HG03575 (cell line): ENCODE results near the gene SMTNL2.

ENCODE experiments used
- ATAC-seq: cut with Tn5 transposase; IDR thresholded peaks from one replicate; pipeline ENCODE4 v1.9.1; 2021; ENCODE audit not compliant: unreplicated experiment, insufficient number of reproducible peaks, low FRiP score; ENCODE audit errors: extremely low read depth

Gene SMTNL2

DNA sequence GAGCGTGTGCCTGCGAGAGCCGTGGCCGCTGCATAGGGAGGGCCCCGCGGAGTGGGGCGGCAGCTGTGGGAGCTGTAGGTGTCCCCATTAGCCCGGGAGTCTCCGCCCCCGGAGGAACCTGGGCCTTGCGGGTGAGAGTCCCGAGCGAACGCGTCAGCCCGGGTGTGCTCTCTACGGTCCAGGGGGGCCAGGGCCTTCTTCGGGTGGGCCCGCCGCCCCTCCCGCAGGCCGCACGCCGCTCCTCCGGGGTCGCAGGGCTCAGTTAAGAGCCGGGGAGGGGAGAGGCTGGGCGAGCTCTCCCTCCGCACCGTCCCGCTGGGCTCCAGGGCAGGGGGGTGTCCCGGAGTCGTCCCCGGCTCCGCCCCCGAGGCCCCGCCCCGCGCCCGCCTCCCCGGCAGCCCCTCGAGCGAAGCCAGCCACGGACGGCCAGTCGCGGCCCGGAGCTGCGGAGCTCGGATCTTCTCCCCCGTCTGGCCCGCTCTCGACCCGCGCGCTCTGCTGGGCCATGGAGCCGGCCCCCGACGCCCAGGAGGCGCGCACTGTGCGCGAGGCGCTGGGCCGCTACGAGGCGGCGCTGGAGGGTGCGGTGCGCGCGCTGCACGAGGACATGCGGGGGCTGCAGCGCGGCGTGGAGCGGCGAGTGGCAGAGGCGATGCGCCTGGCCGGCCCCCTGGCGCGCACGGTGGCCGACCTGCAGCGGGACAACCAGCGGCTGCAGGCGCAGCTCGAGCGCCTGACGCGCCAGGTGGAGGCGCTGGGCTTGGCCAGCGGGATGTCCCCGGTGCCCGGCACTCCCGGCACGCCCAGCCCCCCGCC, at the start of gene SMTNL2:
Gene SMTNL2, plus strand, starts transcription at position 429 of the 816 bp plus-strand sequence. Its CDS starts 77 bp downstream, at position 506.
- no peak for ATAC-seq

GRCh38 chr17:4534928-4535666, 49.2 kb upstream of the SMTNL2 start:
- no peak for ATAC-seq

GRCh38 chr17:4535667-4536258, 48.6 kb upstream of the SMTNL2 start:
- ATAC-seq: no peak

DNA sequence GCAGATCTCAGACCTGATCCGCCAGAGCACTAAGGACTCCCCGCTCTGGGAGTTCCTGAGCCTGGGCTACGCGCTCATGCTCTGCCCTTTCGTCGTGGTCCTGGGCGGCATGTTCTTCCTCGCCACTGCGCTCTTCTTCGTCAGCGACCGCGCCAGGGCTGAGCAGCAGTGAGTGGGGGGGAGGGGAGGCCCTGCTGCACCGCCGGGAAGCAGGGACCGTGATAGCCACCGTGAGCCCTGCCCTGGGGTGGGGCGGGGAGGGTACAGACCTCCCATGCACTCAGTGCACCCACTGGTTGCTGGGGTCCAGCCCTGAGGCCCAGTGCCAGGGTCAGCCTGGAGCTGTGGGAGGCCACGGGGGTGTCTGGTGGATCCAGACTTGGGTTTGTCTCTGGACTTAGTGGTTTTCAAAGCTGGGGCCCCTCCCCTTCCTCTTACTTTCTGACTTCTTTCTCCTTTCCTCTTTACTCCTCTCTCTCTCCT, 48.0 kb upstream of the SMTNL2 start:
- ATAC-seq: no peak

DNA sequence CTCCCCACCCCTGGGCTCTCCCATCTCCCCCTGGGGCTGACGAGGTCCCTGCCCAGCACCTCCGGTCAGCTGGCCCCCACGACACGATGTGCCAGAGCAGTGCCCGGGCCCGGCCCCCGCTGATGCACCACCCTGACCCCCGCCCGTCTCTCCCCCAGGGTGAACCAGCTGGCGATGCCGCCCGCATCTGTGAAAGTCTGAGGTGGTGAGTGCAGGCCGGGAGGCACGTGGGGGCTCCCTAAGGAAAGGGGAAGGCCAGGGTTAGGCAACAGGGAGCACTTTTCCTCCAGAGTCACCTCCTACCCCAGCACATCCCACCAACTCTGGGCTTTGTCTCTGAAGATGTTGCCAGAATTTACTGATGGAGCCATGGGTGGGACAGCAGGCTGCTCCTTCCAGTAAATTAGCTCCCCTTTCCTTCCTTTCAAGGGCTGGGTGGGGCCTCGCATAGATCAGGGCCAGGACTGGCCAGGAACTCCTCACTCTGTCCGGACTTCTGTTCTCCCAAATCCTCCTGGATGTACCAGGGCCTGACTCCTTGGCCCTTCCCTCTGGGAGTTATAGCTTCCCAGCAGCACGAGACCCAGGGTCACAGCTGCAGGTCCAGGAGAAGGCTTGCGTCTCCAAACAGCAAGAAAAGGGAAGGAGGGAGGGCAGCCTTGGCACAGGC, 47.5 kb upstream of the SMTNL2 start:
- no peak for ATAC-seq

DNA sequence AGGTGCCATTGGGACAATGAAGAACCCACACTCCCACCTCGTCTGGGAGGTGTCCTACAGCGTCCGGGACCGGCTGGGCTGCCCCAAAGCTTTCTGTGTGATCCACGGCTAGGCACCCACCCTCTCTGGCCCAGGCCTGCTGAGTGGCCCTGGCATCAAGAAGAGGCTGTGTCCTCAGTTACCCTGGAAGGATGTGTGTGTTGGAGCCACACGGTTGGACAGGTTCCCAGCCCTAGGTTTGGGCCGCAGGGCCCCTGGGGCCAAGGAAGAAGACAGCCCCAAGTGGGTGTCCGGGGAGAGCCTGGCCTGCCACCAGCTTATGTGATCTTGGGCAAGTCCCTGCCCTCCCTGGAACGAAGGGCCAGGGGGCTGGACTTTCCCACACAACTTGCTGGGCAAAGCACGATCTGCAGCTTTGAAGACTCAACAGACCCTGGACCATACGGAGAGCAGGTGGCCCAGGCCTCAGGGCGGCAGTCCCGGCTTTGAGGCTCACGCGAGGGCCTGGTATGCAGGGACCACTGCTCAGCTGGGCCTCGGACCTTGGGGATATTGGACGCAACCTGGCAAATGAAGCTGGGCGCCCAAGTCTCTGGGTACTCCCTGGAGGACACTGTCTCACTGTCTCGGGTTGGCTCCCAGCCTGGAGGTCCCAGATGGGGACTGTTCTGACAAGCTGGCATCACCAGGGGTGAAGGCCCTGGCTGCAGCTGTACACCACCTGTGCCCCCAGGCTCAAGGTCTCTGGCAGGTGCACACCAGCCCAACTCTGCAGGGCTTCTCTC, 46.7 kb upstream of the SMTNL2 start:
- no peak for ATAC-seq

- ATAC-seq: no peak
Observed at GRCh38 chr17:4538236-4539002, 45.9 kb upstream of the SMTNL2 start.

GRCh38 chr17:4539025-4539424, 45.3 kb upstream of the SMTNL2 start:
- ATAC-seq: no peak

- ATAC-seq: no peak
Observed at GRCh38 chr17:4539576-4540223, 44.6 kb upstream of the SMTNL2 start.

DNA sequence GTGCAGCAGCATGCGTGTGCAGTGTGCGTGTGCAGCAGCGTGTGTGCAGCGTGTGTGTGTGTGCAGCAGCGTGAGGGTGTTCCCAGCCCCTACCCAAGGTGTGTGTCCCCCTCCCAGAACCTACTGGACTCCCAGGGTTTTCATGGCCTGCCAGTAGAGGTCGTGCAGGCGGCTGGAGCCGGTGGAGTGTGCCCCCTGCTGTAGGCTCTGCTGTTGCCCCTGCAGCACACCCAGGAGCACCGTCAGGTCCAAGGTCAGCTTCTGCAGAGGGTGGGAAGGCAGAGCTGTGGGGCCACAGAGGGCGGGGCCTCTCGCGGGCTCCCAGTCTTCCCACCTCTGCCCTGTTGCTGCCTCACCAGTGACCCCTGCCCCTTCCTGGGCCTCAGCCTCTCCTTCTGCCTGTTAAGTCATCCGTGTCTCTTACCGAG, 44.1 kb upstream of the SMTNL2 start:
- ATAC-seq: no peak

DNA sequence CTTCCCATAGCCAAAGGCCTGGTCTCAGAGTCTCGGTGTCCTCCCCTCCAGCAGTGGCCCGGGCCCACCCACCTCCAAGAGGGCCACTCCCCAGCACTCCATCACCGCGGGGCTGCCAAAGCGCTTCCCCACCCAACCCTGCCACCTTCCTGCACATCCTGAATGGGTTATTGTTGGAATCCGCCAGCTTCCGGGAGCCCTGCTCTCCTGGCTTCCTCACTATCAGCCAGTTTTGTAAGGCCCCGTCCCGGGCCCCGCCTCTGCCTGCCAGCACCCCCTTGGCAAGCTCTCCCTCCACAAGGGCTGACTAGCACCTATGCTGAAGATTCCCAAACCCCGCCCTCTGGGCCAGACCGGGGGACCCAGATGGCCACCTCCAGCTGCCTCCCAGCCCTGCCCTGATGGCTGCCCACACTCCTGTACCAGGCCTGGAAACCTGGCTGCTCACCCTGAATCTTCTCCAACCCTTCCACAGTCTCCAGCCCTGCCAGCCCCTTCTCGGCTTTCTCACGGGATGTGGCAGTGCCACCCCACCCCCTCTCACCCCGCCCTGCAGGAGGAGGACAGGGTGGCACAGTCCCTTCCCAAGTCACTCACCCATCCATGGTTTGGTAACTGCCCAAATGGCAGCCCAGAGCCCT, 43.5 kb upstream of the SMTNL2 start:
- no peak for ATAC-seq

DNA sequence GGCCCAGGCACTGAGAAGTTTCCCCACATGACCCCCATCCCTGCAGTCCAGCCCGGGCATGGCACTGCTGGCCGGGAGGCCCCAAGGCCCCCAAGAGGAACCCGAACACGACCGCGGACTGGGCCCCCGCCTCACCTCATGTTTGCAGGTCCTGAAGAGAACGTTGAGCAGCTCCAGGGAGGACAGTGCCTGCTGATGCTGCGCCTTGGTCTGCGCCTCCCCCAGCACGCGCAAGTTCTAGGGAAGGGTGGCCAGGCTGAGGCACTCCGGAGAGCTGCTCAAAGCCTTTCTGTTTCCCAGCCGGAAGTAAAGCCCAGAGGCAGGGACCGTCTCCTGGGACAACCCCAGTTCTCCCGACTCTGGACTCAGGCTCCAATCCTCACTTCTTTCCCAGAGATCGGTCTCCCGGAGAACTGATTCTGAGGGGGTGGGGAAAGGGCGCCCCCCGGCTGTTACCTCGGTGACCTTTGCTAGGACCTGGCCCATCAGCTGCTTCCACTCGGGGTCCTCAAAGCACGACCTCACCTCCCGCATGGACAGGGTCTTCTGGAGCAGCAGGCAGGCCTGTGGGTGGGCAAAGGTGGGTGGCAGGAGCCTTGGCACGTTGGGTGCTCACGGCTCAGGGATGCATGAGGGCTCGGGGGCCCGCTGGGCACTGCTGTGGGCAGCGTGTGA, 42.9 kb upstream of the SMTNL2 start:
- ATAC-seq: no peak

DNA sequence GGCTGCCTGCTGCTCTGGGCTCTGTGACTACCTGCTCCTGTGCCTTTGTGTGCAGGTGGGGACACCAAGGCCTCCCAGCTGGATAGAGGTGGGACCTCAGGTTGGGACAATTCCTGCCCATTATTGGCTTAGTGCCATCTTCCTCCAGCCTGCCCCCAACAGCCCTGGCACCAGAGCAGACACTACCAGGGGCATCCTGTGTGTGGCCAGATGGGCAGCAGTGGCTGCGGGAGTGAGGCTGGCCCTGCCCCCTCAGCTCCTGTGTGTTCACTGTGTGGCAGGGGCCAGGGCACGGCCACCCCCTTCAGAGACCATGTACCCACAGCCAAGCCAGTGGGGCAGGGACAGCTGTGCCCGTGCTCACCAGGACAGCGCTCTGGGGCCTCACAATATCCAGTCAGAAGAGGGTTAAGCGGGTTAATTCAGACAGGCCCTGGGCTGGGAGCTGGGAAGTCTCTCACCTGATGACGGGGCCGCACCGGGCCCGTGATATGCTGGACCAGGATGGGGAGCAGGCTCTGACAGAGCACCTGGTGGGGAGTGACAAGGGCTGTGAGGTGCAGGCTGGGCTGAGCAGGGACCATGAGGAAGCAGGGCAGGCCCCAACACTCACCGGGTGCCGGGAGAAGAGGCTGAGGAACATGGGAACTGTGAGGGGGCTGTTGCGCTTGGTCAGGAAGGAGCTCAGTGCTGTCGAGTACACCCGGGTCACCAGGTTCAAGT, 42.2 kb upstream of the SMTNL2 start:
- ATAC-seq: no peak

DNA sequence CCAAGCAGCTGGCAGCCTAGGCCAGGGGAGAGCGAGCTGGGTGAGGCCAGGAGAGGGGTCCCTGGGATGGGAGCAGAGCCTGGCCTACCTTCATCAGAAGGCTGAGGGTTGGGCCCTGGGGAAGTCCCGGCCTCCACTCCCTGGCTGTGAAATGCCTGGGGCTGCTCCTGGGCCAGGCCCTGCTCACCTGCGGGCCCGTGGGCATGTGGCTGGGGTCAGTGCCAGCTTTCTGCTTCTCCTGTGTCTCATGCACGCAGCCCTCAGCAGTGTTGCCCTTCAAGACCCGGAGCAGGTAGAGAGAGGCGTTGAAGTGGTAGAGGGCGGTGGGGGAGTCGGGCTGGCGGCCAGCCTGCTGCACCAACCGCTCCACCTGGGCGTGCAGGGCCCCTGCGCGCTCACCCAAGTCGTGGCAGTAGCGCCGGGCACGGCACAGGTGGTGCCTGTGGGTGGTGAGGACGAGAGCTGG, 41.6 kb upstream of the SMTNL2 start:
- no peak for ATAC-seq

DNA sequence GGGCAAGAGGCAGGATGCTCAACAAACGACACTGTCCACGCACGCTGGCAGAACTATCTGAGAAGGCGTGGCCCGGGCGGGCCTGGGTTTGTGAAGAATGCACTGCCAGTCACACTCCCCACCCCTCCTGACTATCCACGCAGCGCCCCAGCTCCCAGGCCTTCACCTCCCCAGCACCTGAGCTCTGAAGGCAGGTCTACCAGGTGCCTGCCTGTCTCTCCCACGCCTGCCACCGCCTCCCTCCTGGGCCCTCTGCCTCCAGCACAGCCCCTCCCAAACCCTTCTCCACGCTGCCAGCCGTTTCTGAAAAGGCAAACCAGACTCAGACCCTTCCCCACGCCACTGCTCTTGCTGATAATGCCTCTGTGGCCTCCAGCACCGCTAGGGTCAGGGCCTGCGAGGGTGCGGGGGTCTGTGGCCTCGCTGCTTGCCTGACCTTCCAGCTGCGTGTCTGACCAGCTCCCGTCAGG, 40.7 kb upstream of the SMTNL2 start:
- no peak for ATAC-seq
